HFF-Myc (cell line): ENCODE results near the gene NTM.

ENCODE experiments used
- DNase-seq: peaks from one replicate; pipeline ENCODE4 v3.0.0-alpha.2; 2011; ENCODE audit warnings: low read depth; ENCODE audit errors: extremely low read depth
- H3K4me3 ChIP-seq: replicated peaks from 2 replicates; pipeline ENCODE4 v1.5.1; 2011; ENCODE audit warnings: low read depth, mild to moderate bottlenecking, control low read depth, low read length
- TF ChIP-seq, protein P1 (sequence below): IDR thresholded peaks from 2 replicates; pipeline ENCODE4 v1.5.1; 2012; ENCODE audit warnings: mild to moderate bottlenecking, low read depth, low read length, control low read depth; ENCODE audit errors: missing control alignments

NTM gene

DNA sequence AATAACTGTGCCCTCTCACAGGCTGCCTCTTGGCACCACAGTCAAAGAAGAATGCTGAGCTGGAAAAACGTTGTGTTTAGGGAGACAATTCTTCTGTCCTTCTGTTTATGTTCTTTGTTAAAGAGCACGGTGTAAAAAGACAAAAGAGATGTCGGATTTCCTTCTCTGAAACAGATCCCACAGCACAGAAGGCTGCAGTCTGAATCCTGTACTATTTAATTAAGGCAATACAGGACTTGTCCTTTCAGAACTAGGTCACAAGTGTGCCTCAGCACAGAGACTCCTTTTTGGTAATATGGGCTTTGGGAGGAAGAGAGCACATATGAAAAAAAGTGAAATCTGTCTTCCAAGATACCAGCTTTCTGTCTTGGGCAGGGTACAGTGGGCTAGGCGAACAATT, 201.2 kb downstream of the NTM start:
- TF ChIP-seq, protein P1, sequence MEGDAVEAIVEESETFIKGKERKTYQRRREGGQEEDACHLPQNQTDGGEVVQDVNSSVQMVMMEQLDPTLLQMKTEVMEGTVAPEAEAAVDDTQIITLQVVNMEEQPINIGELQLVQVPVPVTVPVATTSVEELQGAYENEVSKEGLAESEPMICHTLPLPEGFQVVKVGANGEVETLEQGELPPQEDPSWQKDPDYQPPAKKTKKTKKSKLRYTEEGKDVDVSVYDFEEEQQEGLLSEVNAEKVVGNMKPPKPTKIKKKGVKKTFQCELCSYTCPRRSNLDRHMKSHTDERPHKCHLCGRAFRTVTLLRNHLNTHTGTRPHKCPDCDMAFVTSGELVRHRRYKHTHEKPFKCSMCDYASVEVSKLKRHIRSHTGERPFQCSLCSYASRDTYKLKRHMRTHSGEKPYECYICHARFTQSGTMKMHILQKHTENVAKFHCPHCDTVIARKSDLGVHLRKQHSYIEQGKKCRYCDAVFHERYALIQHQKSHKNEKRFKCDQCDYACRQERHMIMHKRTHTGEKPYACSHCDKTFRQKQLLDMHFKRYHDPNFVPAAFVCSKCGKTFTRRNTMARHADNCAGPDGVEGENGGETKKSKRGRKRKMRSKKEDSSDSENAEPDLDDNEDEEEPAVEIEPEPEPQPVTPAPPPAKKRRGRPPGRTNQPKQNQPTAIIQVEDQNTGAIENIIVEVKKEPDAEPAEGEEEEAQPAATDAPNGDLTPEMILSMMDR: no peak
- H3K4me3 ChIP-seq: no peak overlapping the region
- no peak for DNase-seq

DNA sequence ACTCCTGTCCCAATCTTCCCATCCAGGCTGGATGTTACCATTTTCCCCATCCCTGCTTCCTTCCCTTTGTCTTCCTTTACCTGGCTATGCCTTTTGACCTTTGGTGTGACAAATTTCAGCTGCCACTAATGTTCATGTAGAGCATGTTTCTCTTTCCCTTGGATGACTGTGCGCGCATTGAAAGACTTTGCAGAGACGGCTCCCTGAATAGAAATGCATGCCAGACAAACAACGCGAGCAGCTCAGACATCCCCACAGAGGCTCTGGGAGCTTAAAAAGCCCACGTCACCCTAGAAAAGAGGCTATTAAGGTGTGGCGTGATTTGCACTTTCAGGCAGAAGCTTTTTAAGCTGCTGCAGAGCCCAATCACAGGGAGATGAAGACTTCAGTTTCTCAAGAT, 202.0 kb downstream of the NTM start:
- TF ChIP-seq, protein P1: no peak
- DNase-seq: no peak
- H3K4me3 ChIP-seq: no peak overlapping the region

DNA sequence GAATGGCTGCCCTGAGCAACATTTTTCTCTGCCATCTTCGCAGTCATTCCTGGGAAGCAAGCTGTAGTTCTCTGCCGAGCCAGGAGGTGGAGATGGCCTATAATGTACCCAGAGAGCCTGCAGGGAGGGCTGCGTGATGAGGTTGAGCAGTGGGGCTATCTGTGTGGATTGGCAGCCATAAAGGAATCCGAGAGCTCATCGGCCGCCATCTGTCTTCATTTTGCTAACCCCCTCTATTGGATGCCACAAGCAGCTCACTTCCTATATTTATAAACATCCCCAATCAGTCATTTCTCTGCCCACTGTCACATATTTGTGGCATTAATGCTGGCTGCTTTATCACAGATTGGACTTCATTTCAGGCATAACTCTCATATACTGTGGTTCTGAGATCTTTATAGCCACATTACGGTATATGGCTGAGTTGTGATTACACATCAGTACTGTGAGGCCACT, 209.5 kb downstream of the NTM start:
- DNase-seq: no peak
- H3K4me3 ChIP-seq: no peak overlapping the region
- TF ChIP-seq, protein P1: peak; percentile 55

DNA sequence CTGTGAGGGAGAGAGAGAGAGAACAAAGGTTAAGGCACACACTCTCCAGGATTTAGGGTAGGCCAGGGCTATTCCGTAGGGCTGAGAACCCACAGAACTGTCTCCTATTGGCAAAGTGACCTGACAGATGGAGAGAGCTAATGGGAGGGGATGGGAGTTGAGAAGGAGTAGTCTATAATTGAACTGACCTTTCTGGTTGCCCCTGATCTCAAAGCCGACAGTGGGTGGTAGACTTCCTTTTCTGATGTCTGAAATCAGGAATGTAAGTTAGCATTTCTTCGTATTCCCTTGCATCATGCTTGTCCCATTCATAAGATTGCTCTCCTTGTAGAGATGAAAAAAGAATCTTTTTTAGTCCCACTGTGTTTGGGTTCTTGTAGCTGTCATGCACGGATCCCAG, 210.1 kb downstream of the NTM start:
- no peak for DNase-seq
- no peak overlapping the region for H3K4me3 ChIP-seq
- TF ChIP-seq, protein P1: no peak

DNA sequence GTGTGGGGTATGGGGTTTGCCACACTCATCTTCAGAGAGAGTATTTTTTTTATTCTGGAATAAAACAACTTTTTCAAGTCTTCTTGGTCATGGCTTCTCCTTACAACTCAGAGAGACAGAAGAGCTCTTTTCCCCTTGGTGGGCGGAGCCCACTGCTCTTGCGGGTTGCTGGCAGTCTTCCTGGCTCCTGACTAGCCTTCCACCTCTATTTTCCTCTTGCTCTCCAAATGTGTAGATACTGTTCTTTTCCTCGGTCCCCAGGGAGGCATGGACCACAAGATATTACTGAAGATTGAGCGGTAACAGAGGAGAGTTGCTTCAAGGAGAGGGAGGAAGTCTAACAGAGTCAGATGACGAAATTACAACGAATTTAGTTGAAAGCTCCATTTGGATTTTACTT, 210.6 kb downstream of the NTM start:
- H3K4me3 ChIP-seq: no peak overlapping the region
- DNase-seq: no peak
- TF ChIP-seq, protein P1: no peak

DNA sequence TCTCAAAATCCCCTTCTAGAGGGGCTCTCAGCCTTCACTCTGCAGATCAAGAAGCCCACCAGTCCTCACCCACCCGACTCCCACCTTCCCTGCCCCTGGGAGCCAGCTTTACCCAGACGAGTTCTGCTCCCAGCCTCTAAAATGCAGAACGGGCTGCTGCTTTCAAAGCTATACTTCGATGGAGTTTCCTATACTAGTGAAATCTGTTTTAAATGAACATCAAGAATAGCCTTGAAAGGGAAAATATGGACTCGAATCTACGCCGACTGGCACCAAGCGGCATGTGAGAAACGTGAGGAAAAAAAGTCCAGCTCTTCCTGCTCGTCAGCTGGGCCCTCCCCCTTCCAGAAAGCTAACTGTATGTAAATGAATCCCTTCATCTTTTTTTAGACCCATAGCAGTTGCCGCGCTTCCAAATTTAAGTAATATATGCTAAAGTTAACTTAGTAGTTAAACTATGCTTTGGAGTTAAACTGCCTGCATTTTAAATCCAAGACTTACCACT, 211.7 kb downstream of the NTM start:
- DNase-seq: no peak
- TF ChIP-seq, protein P1: no peak
- H3K4me3 ChIP-seq: no peak overlapping the region

DNA sequence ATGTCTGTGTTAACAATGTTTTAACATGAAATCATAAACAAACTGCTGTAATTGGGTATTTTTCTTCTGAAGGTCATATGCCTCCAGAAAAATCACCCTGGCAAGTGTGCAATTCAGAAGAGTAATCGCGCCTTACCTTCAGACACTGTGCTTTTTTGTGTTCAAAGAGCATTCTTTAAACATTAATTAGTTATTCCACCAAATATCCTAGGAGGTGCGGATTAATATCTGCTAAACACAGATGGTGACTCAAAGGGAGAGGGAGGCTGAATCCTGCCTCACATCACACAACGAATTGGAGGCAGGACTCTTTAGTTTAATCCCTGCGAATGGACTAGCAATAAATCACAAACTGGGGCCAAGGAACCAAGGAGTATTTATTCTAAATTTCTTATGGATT, 213.0 kb downstream of the NTM start:
- DNase-seq: no peak
- TF ChIP-seq, protein P1: no peak
- no peak overlapping the region for H3K4me3 ChIP-seq
